ENCODE measurements around the gene ZNF672. TPM values are rescaled to one million over a fixed set of nuclear protein-coding genes. Genes with fewer than 3 reads are reported as not detected.
A peak's percentile ranks its signal among the peaks of the same experiment; 100 is the strongest.

Gene ZNF672
- total and polyA plus RNA-seq, 2 experiments from 2014 or later, result 10.3 to 39.7 TPM

GRCh38 chr1:248838357-248839167 lies 538 bp downstream of the ZNF672 start:
- no peaks in the 10 kb centered on the region; the same call in 2 of the 3 replicates for H3K36me3 Mint-ChIP-seq (ENCODE audit: low read depth)
- Histone ChIP-seq H3K36me3 (ENCODE audit: insufficient read depth) (no peaks in the 10 kb centered on the region), H3K4me2 (peak overlapping the region; percentile 72), H3K4me1 (ENCODE audit: insufficient read depth) (peaks cover 10% of the 10 kb centered on the region), H3K4me3 (peak overlapping the region; percentile 94), H3K79me2 (replicated peaks; ENCODE audit: insufficient read depth) (no peaks in the 10 kb centered on the region; the same call in 1 of the 2 replicates), H3K27ac (ENCODE audit: low read depth) (peak overlapping the region; percentile 83), H3F3A (replicated peaks; ENCODE audit: low read depth) (peaks cover 5% of the 10 kb centered on the region; the same call in 1 of the 2 replicates), H3K9me2 (ENCODE audit: insufficient read depth) (no peaks in the 10 kb centered on the region), H3K27me3 (ENCODE audit: insufficient read depth) (peaks cover 7% of the 10 kb centered on the region; the same call in 1 of the 2 replicates), H2AFZ (peak overlapping the region; percentile 81; the same call in 1 of the 2 replicates), H4K20me1 (replicated peaks; ENCODE audit: insufficient read depth) (peaks cover 8% of the 10 kb centered on the region; the same call in 1 of the 2 replicates)
- no peak overlapping the region; the same call in 2 of the 3 replicates for H3K4me3 Mint-ChIP-seq
- TF ChIP-seq CREB1 (CRISPR knock-in tag; IDR thresholded peaks at IDR 0.05; ENCODE audit: low read depth) (peak; percentile 91), ZNF114 (CRISPR knock-in tag; IDR thresholded peaks at IDR 0.05) (no peak), POLR2AphosphoS5 (IDR thresholded peaks at IDR 0.05; ENCODE audit: low read depth) (peak; percentile 16)
- DNase-seq (ENCODE audit: low spot score), result peak; percentile 98
- no peaks in the 10 kb centered on the region for H3K9me3 Mint-ChIP-seq
- H3K27ac Mint-ChIP-seq, result peak overlapping the region; percentile 92
- peak; percentile 84 for ATAC-seq
- peaks cover 5% of the 10 kb centered on the region for H3K4me1 Mint-ChIP-seq
- peaks cover 3% of the 10 kb centered on the region for H3K27me3 Mint-ChIP-seq (ENCODE audit: insufficient read depth, low read depth, poor library complexity)

GRCh38 chr1:248839168-248839555 lies 1.1 kb downstream of the ZNF672 start:
- H3K27me3 Mint-ChIP-seq (ENCODE audit: insufficient read depth, low read depth, poor library complexity), result peaks cover 3% of the 10 kb centered on the region
- H3K4me1 Mint-ChIP-seq, result peaks cover 5% of the 10 kb centered on the region
- peaks cover under 1% of the 10 kb centered on the region; the same call in 1 of the 3 replicates for H3K36me3 Mint-ChIP-seq (ENCODE audit: low read depth)
- Histone ChIP-seq H2AFZ (no peak overlapping the region), H3K79me2 (replicated peaks; ENCODE audit: insufficient read depth) (no peaks in the 10 kb centered on the region; the same call in 1 of the 2 replicates), H3K27ac (ENCODE audit: low read depth) (peak overlapping the region; percentile 27; the same call in 1 of the 2 replicates), H3K4me1 (ENCODE audit: insufficient read depth) (peaks cover 10% of the 10 kb centered on the region), H3K9me2 (ENCODE audit: insufficient read depth) (no peaks in the 10 kb centered on the region), H3F3A (replicated peaks; ENCODE audit: low read depth) (peaks cover 5% of the 10 kb centered on the region; the same call in 1 of the 2 replicates), H3K27me3 (ENCODE audit: insufficient read depth) (peaks cover 7% of the 10 kb centered on the region; the same call in 1 of the 2 replicates), H3K4me2 (peak overlapping the region; percentile 72), H3K36me3 (ENCODE audit: insufficient read depth) (no peaks in the 10 kb centered on the region), H3K4me3 (peak overlapping the region; percentile 94), H4K20me1 (replicated peaks; ENCODE audit: insufficient read depth) (peaks cover 8% of the 10 kb centered on the region; the same call in 1 of the 2 replicates)
- H3K4me3 Mint-ChIP-seq, result no peak overlapping the region; the same call in 2 of the 3 replicates
- no peaks in the 10 kb centered on the region for H3K9me3 Mint-ChIP-seq
- ATAC-seq (peak; percentile 1; the same call in 2 of the 3 replicates), DNase-seq (ENCODE audit: low spot score) (no peak)
- peak overlapping the region; percentile 92 for H3K27ac Mint-ChIP-seq
- TF ChIP-seq ZNF462 (CRISPR knock-in tag; IDR thresholded peaks at IDR 0.05) (no peak), ZNF331 (CRISPR knock-in tag; IDR thresholded peaks at IDR 0.05; ENCODE audit: low read depth) (no peak), CTCF (conservative IDR thresholded peaks at IDR 0.05; ENCODE audit: low read depth in 2 of 2) (no peak), EZH2 (IDR thresholded peaks at IDR 0.05; ENCODE audit: low read depth, unreplicated experiment) (no peak), POLR2AphosphoS5 (IDR thresholded peaks at IDR 0.05; ENCODE audit: low read depth) (no peak), ETS1 (IDR thresholded peaks at IDR 0.05) (no peak), STAT1 (IDR thresholded peaks at IDR 0.05; ENCODE audit: unreplicated experiment) (no peak), NANOG (IDR thresholded peaks at IDR 0.05; ENCODE audit: borderline replicate concordance) (no peak), EZH2phosphoT487 (IDR thresholded peaks at IDR 0.05; ENCODE audit: unreplicated experiment) (no peak)
